HepG2 (cell line): ENCODE data around the gene WDCP. TPM values are rescaled to one million over a fixed set of nuclear protein-coding genes. Genes with fewer than 3 reads are reported as not detected.

Experiments
- ARHGAP35 ChIP-seq: sonication (generic); formaldehyde crosslinking; IDR thresholded peaks from 2 replicates; pipeline ENCODE4 v1.9.0; 2022; ENCODE audit warnings: mild to moderate bottlenecking, inconsistent platforms, moderate library complexity, missing genetic modification reagents, borderline replicate concordance
- ATF1 ChIP-seq: IDR thresholded peaks from 2 replicates; pipeline ENCODE4 v1.6.1; 2016; ENCODE audit warnings: mild to moderate bottlenecking, control low read depth
- ATF7-NPFF ChIP-seq: sonication (generic); formaldehyde crosslinking; IDR thresholded peaks from 2 replicates; pipeline ENCODE4 v1.8.1; 2023; ENCODE audit warnings: mild to moderate bottlenecking, low read depth, missing genetic modification reagents, moderate library complexity
- CENPX ChIP-seq: sonication (generic); formaldehyde crosslinking; IDR thresholded peaks from 2 replicates; pipeline ENCODE4 v1.9.0; 2021; ENCODE audit warnings: mild to moderate bottlenecking, missing genetic modification reagents, moderate library complexity
- KLF13 ChIP-seq: sonication (generic); formaldehyde crosslinking; IDR thresholded peaks from 2 replicates; pipeline ENCODE4 v1.4.0; 2020; ENCODE audit warnings: mild to moderate bottlenecking, missing genetic modification reagents
- MIER2 ChIP-seq: IDR thresholded peaks from 2 replicates; pipeline ENCODE4 v1.6.1; 2016; ENCODE audit warnings: missing biosample characterization, missing genetic modification reagents
- MTA1 ChIP-seq: sonication (generic); formaldehyde crosslinking; IDR thresholded peaks from 2 replicates; pipeline ENCODE4 v1.4.0; 2020; ENCODE audit warnings: missing genetic modification reagents, mild to moderate bottlenecking, borderline replicate concordance
- MZF1 ChIP-seq: sonication (generic); formaldehyde crosslinking; IDR thresholded peaks from 2 replicates; pipeline ENCODE4 v1.8.1; 2023; ENCODE audit warnings: mild to moderate bottlenecking, missing genetic modification reagents, borderline replicate concordance
- POLR2AphosphoS2 ChIP-seq: IDR thresholded peaks from 2 replicates; pipeline ENCODE4 v1.6.1; 2011; ENCODE audit warnings: low read depth, low read length, improper control_type of control experiment
- PTBP1 ChIP-seq: fragments of 200-400 bp; formaldehyde crosslinking; IDR thresholded peaks from 2 replicates; pipeline ENCODE4 v1.6.1; 2018; ENCODE audit warnings: low read length, low read depth; ENCODE audit not compliant: poor library complexity, severe bottlenecking
- RBM22 ChIP-seq: fragments of 200-400 bp; formaldehyde crosslinking; optimal IDR thresholded peaks from 2 replicates; pipeline ENCODE3; 2017; ENCODE audit warnings: mild to moderate bottlenecking, low read length, moderate library complexity
- SP1 ChIP-seq, 2 experiments: fragments of 450-650 bp in 1 of 2; sonication (generic) in 1 of 2; formaldehyde crosslinking in 1 of 2; IDR thresholded peaks; 2 replicates each; pipeline versions ENCODE4 v1.4.0 to v1.6.1; 2016 to 2020; ENCODE audit warnings: missing genetic modification reagents in 1 of 2
- ZFX ChIP-seq: sonication (generic); formaldehyde crosslinking; IDR thresholded peaks from 2 replicates; pipeline ENCODE4 v1.4.0; 2020; ENCODE audit warnings: mild to moderate bottlenecking, low read depth, missing genetic modification reagents, moderate library complexity
- ZNF180 ChIP-seq: sonication (generic); formaldehyde crosslinking; IDR thresholded peaks from 2 replicates; pipeline ENCODE4 v1.4.0; 2020; ENCODE audit warnings: low read depth, missing genetic modification reagents, borderline replicate concordance
- ZNF234 ChIP-seq: sonication (generic); formaldehyde crosslinking; conservative IDR thresholded peaks from 2 replicates; pipeline ENCODE4 v1.5.1; 2020; ENCODE audit warnings: mild to moderate bottlenecking, missing genetic modification reagents
- ZNF678 ChIP-seq: sonication (generic); formaldehyde crosslinking; IDR thresholded peaks from 2 replicates; pipeline ENCODE4 v1.4.0; 2020; ENCODE audit warnings: mild to moderate bottlenecking, missing genetic modification reagents
- ZNF768 ChIP-seq: sonication (generic); formaldehyde crosslinking; IDR thresholded peaks from 2 replicates; pipeline ENCODE4 v1.4.0; 2020; ENCODE audit warnings: missing genetic modification reagents
- polyA plus RNA-seq, 8 experiments: library from polyadenylated mRNA; depleted of rRNA in 3 of 8; stranded (reverse) in 7 of 8; unstranded in 1 of 8; fragments of >200 nt; fragmentation: Illumina TruSeq in 4 of 8; extraction: Trizol in 4 of 8; gene quantifications; 2 replicates each; pipeline versions ENCODE4 v1.2.1 to v1.2.3, GENCODE V29; 2011 to 2016; ENCODE audit warnings: low read depth in 4 of 8, missing spikeins in 1 of 8, mixed read lengths in 1 of 8; ENCODE audit not compliant: insufficient read depth in 1 of 8
- total RNA-seq, 5 experiments: library from RNA; depleted of rRNA; stranded (reverse); fragments of >200 nt; fragmentation: Illumina TruSeq; extraction: Trizol; gene quantifications; 2 replicates each; pipeline ENCODE4 v1.2.3, GENCODE V29; 2016; ENCODE audit warnings: low read depth in 1 of 5
- TF ChIP-seq, protein P1 (sequence below): sonication (generic); formaldehyde crosslinking; IDR thresholded peaks from 2 replicates; pipeline ENCODE4 v1.4.0; 2020; ENCODE audit warnings: missing genetic modification reagents
- TF ChIP-seq, protein P2 (sequence below): sonication (generic); formaldehyde crosslinking; IDR thresholded peaks from 2 replicates; pipeline ENCODE4 v1.4.0; 2020; ENCODE audit warnings: missing genetic modification reagents
- TF ChIP-seq, protein P3 (sequence below): sonication (generic); formaldehyde crosslinking; conservative IDR thresholded peaks from 2 replicates; pipeline ENCODE4 v1.5.0; 2020; ENCODE audit warnings: missing genetic modification reagents
- TF ChIP-seq, protein P4 (sequence below): sonication (generic); formaldehyde crosslinking; IDR thresholded peaks from 2 replicates; pipeline ENCODE4 v1.8.1; 2022; ENCODE audit warnings: low read depth, mild to moderate bottlenecking, missing genetic modification reagents

The WDCP gene
- total and polyA plus RNA-seq, 2 of the 13 experiments (the other 11 are each of a cell fraction or from before 2014, with no cell fraction given), result 17.4 to 22.6 TPM

DNA sequence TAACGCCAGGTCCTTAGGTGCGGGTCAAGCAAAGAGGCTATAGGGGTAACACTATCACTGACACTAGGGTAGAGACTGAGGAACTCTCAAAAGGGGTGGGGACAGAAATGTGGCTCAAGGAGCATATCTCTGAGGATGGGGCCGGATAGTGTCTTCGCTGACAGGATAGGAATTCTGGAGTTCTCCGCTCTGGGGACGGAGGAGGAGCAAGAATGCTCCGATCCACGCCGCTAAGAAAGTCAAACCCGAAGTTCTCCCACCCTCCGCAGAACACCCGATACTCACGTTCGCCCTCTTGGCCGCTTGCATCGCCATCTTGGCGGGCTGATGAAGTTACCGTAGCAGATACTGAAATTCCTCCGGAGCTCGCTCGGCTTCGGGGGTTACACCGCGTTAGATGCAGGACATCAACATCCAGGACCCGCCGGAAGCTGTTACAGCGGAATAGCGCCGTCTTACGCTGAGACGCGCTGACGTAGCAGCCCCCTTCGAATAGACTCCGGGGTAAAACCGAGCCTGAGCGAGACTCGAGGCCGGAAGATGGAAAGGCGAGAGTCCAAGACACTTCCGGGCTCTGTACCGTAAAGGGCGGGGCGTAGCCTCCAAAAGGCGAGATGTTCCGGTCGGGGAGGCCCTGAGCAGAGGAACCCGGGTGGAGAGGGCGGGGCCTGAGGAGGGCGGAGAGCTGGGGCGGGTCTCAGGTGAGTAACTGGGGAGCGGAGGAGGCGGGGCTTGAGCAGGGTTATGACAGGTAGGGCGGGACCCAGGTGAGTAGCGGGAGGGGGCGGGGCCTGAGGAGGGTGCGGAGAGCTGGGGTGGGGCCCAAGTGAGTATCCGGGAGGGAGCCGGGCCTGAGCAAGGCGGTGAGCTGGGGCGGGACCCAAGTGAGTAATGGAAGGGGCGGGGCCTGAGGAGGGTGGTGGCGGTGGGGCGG, 29.0 kb upstream of the WDCP start, which contains the start of gene SF3B6 (continued):
- TF ChIP-seq MZF1 (peak; percentile 85), ATF1 (CRISPR knock-in tag) (peak; percentile 99), ZFX (CRISPR knock-in tag) (peak; percentile 80; the same call in 1 of the 2 replicates), MIER2 (CRISPR knock-in tag) (peak; percentile 85), SP1 (IDR thresholded peaks at IDR 0.05) (no peak), SP1 (CRISPR knock-in tag; IDR thresholded peaks at IDR 0.05) (peak; percentile 98), MTA1 (CRISPR knock-in tag) (0 out of 2 replicates have a peak, but pooled peaks have one; percentile 69), ZNF234 (no peak), RBM22 (peak; percentile 96), ZNF768 (peak; percentile 84), ZNF180 (CRISPR knock-in tag) (no peak), PTBP1 (peak; percentile 95), KLF13 (no peak), CENPX (CRISPR knock-in tag) (no peak), ATF7-NPFF (CRISPR knock-in tag) (peak; percentile 92), ZNF678 (peak; percentile 87; the same call in 1 of the 2 replicates), ARHGAP35 (CRISPR knock-in tag) (no peak; the same call in 1 of the 2 replicates), POLR2AphosphoS2 (no peak)
- TF ChIP-seq, protein P1, sequence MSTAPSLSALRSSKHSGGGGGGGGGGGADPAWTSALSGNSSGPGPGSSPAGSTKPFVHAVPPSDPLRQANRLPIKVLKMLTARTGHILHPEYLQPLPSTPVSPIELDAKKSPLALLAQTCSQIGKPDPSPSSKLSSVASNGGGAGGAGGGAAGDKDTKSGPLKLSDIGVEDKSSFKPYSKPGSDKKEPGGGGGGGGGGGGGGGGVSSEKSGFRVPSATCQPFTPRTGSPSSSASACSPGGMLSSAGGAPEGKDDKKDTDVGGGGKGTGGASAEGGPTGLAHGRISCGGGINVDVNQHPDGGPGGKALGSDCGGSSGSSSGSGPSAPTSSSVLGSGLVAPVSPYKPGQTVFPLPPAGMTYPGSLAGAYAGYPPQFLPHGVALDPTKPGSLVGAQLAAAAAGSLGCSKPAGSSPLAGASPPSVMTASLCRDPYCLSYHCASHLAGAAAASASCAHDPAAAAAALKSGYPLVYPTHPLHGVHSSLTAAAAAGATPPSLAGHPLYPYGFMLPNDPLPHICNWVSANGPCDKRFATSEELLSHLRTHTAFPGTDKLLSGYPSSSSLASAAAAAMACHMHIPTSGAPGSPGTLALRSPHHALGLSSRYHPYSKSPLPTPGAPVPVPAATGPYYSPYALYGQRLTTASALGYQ (CRISPR knock-in tag), result peak; percentile 90
- TF ChIP-seq, protein P2, sequence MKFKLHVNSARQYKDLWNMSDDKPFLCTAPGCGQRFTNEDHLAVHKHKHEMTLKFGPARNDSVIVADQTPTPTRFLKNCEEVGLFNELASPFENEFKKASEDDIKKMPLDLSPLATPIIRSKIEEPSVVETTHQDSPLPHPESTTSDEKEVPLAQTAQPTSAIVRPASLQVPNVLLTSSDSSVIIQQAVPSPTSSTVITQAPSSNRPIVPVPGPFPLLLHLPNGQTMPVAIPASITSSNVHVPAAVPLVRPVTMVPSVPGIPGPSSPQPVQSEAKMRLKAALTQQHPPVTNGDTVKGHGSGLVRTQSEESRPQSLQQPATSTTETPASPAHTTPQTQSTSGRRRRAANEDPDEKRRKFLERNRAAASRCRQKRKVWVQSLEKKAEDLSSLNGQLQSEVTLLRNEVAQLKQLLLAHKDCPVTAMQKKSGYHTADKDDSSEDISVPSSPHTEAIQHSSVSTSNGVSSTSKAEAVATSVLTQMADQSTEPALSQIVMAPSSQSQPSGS (CRISPR knock-in tag), result peak; percentile 99
- TF ChIP-seq, protein P3, sequence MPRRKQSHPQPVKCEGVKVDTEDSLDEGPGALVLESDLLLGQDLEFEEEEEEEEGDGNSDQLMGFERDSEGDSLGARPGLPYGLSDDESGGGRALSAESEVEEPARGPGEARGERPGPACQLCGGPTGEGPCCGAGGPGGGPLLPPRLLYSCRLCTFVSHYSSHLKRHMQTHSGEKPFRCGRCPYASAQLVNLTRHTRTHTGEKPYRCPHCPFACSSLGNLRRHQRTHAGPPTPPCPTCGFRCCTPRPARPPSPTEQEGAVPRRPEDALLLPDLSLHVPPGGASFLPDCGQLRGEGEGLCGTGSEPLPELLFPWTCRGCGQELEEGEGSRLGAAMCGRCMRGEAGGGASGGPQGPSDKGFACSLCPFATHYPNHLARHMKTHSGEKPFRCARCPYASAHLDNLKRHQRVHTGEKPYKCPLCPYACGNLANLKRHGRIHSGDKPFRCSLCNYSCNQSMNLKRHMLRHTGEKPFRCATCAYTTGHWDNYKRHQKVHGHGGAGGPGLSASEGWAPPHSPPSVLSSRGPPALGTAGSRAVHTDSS (CRISPR knock-in tag), result 0 out of 2 replicates have a peak, but pooled peaks have one; percentile 76
- TF ChIP-seq, protein P4, sequence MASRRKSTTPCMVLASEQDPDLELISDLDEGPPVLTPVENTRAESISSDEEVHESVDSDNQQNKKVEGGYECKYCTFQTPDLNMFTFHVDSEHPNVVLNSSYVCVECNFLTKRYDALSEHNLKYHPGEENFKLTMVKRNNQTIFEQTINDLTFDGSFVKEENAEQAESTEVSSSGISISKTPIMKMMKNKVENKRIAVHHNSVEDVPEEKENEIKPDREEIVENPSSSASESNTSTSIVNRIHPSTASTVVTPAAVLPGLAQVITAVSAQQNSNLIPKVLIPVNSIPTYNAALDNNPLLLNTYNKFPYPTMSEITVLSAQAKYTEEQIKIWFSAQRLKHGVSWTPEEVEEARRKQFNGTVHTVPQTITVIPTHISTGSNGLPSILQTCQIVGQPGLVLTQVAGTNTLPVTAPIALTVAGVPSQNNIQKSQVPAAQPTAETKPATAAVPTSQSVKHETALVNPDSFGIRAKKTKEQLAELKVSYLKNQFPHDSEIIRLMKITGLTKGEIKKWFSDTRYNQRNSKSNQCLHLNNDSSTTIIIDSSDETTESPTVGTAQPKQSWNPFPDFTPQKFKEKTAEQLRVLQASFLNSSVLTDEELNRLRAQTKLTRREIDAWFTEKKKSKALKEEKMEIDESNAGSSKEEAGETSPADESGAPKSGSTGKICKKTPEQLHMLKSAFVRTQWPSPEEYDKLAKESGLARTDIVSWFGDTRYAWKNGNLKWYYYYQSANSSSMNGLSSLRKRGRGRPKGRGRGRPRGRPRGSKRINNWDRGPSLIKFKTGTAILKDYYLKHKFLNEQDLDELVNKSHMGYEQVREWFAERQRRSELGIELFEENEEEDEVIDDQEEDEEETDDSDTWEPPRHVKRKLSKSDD (CRISPR knock-in tag), result peak; percentile 97
